H1 (cell line): ENCODE data around the gene LRRFIP1.

Experiments
- ATF3 ChIP-seq: IDR thresholded peaks from 2 replicates; pipeline ENCODE4 v1.6.1; 2011; ENCODE audit warnings: low read depth, mild to moderate bottlenecking, low read length; ENCODE audit not compliant: insufficient read depth
- CHD1 ChIP-seq: IDR thresholded peaks from 2 replicates; pipeline ENCODE4 v1.6.1; 2012; ENCODE audit warnings: low read depth, low read length, improper control_type of control experiment
- EGR1 ChIP-seq: IDR thresholded peaks from 2 replicates; pipeline ENCODE4 v1.6.1; 2011; ENCODE audit warnings: low read depth, low read length, borderline replicate concordance
- EP300 ChIP-seq, 2 experiments: IDR thresholded peaks; 1 replicate in 1 of 2; 2 replicates in 1 of 2; pipeline ENCODE4 v1.6.1; 2011 to 2012; ENCODE audit warnings: low read depth in 2 of 2, low read length in 2 of 2, mild to moderate bottlenecking in 2 of 2, borderline replicate concordance in 1 of 2, inconsistent platforms in 1 of 2, moderate library complexity in 1 of 2
- FOSL1 ChIP-seq: IDR thresholded peaks from 2 replicates; pipeline ENCODE4 v1.6.1; 2011; ENCODE audit warnings: mild to moderate bottlenecking, low read depth, low read length, moderate library complexity; ENCODE audit not compliant: insufficient read depth
- GABPA ChIP-seq: IDR thresholded peaks from 2 replicates; pipeline ENCODE4 v1.6.1; 2011; ENCODE audit warnings: mild to moderate bottlenecking, low read length, moderate library complexity, borderline replicate concordance; ENCODE audit not compliant: insufficient read depth
- RAD21 ChIP-seq, 2 experiments: IDR thresholded peaks in 1 of 2; conservative IDR thresholded peaks in 1 of 2; 2 replicates each; pipeline ENCODE4 v1.6.1; 2011; ENCODE audit warnings: low read depth in 2 of 2, low read length in 2 of 2, improper control_type of control experiment in 1 of 2, inconsistent platforms in 1 of 2, mild to moderate bottlenecking in 1 of 2, moderate library complexity in 1 of 2
- SP4 ChIP-seq: IDR thresholded peaks from 2 replicates; pipeline ENCODE4 v1.6.1; 2012; ENCODE audit warnings: low read length, inconsistent platforms
- ZNF274 ChIP-seq: IDR thresholded peaks from 2 replicates; pipeline ENCODE4 v1.7.0; 2012; ENCODE audit warnings: low read length, borderline replicate concordance; ENCODE audit errors: extremely low read depth

GRCh38 chr2:237616373-237616733, 11.0 kb upstream of the LRRFIP1 start:
- TF ChIP-seq RAD21 (IDR thresholded peaks at IDR 0.05 in 1 of 2, conservative IDR thresholded peaks at IDR 0.05 in 1 of 2; ENCODE audit: low read depth in 2 of 2, low read length in 2 of 2) (no peak), ATF3 (no peak), ZNF274 (no peak), GABPA (no peak), EGR1 (no peak), CHD1 (no peak), FOSL1 (no peak), EP300 (IDR thresholded peaks at IDR 0.05; ENCODE audit: borderline replicate concordance in 1 of 2, low read depth in 2 of 2, low read length in 2 of 2) (no peak), SP4 (no peak)
